BE2C (cell line): ENCODE measurements around the gene DHRS13.

ENCODE experiments used
- DNase-seq: peaks from one replicate; pipeline ENCODE4 v3.0.0-alpha.2; 2020
- H3K27me3 ChIP-seq: fragments of 250-450 bp; sonication (Bioruptor Pico); 2 replicates; pipeline ENCODE4 v1.5.1; 2020; ENCODE audit warnings: mild to moderate bottlenecking
- H3K36me3 ChIP-seq: fragments of 250-450 bp; sonication (Bioruptor Pico); 2 replicates; pipeline ENCODE4 v1.5.1; 2020; ENCODE audit warnings: mild to moderate bottlenecking
- H3K4me1 ChIP-seq: fragments of 250-450 bp; sonication (Bioruptor Pico); 2 replicates; pipeline ENCODE4 v1.5.1; 2020
- H3K4me3 ChIP-seq: 2 replicates; pipeline ENCODE4 v1.5.1; 2011; ENCODE audit warnings: low read depth, low read length
- H3K9me3 ChIP-seq: fragments of 250-450 bp; sonication (Bioruptor Pico); 2 replicates; pipeline ENCODE4 v1.5.1; 2020
- CTCF ChIP-seq: IDR thresholded peaks from 2 replicates; pipeline ENCODE4 v1.5.1; 2012; ENCODE audit warnings: mild to moderate bottlenecking, low read depth, low read length

The DHRS13 gene

GRCh38 chr17:28917465-28917864 is 14.6 kb upstream of the DHRS13 start:
- peaks cover 60% of the 10 kb centered on the region for H3K36me3 ChIP-seq
- H3K4me3 ChIP-seq = no peak overlapping the region
- H3K9me3 ChIP-seq = no peaks in the 10 kb centered on the region
- no peaks in the 10 kb centered on the region for H3K27me3 ChIP-seq
- DNase-seq = no peak
- TF ChIP-seq CTCF = no peak
- no peaks in the 10 kb centered on the region for H3K4me1 ChIP-seq

GRCh38 chr17:28917029-28917428 is 14.2 kb upstream of the DHRS13 start:
- Histone ChIP-seq H3K27me3 (no peaks in the 10 kb centered on the region), H3K9me3 (no peaks in the 10 kb centered on the region), H3K36me3 (peaks cover 63% of the 10 kb centered on the region), H3K4me1 (no peaks in the 10 kb centered on the region), H3K4me3 (no peak overlapping the region)
- no peak for DNase-seq
- no peak for TF ChIP-seq CTCF

GRCh38 chr17:28916302-28916934 is 13.5 kb upstream of the DHRS13 start:
- Histone ChIP-seq H3K4me1 (no peaks in the 10 kb centered on the region), H3K36me3 (peaks cover 63% of the 10 kb centered on the region), H3K9me3 (no peaks in the 10 kb centered on the region), H3K4me3 (no peak overlapping the region), H3K27me3 (no peaks in the 10 kb centered on the region)
- peak; percentile 54 for TF ChIP-seq CTCF
- DNase-seq = no peak

GRCh38 chr17:28912938-28913333 is 10.1 kb upstream of the DHRS13 start:
- Histone ChIP-seq H3K27me3 (no peaks in the 10 kb centered on the region), H3K9me3 (no peaks in the 10 kb centered on the region), H3K4me1 (no peaks in the 10 kb centered on the region), H3K36me3 (peaks cover 79% of the 10 kb centered on the region), H3K4me3 (no peak overlapping the region)
- no peak for DNase-seq
- TF ChIP-seq CTCF = no peak

- TF ChIP-seq CTCF = peak; percentile 30; the same call in 1 of the 2 replicates
- Histone ChIP-seq H3K27me3 (no peaks in the 10 kb centered on the region), H3K4me1 (no peaks in the 10 kb centered on the region), H3K4me3 (no peak overlapping the region), H3K9me3 (no peaks in the 10 kb centered on the region), H3K36me3 (peaks cover 80% of the 10 kb centered on the region)
- DNase-seq = no peak
Measured at GRCh38 chr17:28912281-28912937, 9.5 kb upstream of the DHRS13 start.

- Histone ChIP-seq H3K27me3 (no peaks in the 10 kb centered on the region), H3K36me3 (peaks cover 77% of the 10 kb centered on the region), H3K4me1 (no peaks in the 10 kb centered on the region), H3K9me3 (no peaks in the 10 kb centered on the region), H3K4me3 (no peak overlapping the region)
- DNase-seq = no peak
- TF ChIP-seq CTCF = no peak
Measured at GRCh38 chr17:28911411-28912045, 8.6 kb upstream of the DHRS13 start.
